Thyroid gland (tissue), 4 donors: ENCODE data around the gene FOXE3.

ENCODE experiments used
- POLR2A ChIP-seq, 2 donors: fragments of 450-650 bp; IDR thresholded peaks; one replicate each; pipeline ENCODE4 v1.6.1; 2017; ENCODE audit warnings: antibody characterized with exemption in 2 of 2, mild to moderate bottlenecking in 2 of 2, moderate library complexity in 1 of 2
- TF ChIP-seq, protein P1 (sequence below), 6 experiments: fragments of 200-600 bp in 3 of 6; fragments of 450-650 bp in 3 of 6; sonication (generic) in 3 of 6; IDR thresholded peaks; one replicate each; pipeline ENCODE4 v1.5.1; 2016 to 2019; ENCODE audit warnings: antibody characterized with exemption in 6 of 6, mild to moderate bottlenecking in 2 of 6, inconsistent platforms in 1 of 6, moderate library complexity in 1 of 6

DNA sequence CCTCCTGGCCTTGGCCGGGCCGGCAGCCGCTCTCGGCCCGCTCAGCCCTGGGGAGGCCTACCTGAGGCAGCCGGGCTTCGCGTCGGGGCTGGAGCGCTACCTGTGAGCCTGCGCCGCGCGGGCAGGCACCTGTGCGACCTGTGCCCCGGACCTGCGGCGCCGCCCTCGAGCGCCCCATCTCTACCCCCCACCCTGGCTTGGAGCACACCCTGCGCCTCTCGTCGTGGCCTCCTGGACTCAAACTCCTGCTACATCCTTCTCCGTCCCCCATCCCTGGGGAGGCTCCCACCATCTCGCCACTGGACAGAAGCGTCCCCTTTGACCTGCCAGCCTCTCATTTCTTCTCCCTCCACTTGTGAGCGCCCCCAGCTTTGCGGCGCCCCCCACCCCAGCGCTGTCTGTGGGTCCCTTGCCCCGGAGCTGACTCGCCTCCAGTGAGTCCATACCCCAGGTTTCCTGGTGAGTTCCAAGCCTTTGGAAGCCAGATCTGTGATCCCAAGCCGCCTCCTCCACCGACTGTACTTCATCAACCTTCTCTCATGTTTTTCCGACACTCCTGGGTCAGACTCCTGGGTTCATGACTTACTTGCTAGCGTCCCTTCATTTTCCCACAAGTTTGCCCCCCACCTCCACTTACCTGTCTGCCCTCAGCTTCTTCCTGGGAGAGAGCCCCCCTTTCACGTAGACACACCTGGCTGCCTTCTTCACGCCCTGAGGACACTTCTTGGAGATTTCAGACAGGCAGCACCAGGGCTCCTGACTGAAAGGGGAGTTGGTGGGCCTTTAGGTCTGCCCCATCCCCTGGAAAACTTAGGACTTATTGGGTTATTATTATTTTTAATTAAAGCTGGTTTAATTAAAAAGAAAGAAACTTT is 1.3 kb downstream of the FOXE3 start:
- no peak for TF ChIP-seq POLR2A (IDR thresholded peaks at IDR 0.05)
- TF ChIP-seq, protein P1, sequence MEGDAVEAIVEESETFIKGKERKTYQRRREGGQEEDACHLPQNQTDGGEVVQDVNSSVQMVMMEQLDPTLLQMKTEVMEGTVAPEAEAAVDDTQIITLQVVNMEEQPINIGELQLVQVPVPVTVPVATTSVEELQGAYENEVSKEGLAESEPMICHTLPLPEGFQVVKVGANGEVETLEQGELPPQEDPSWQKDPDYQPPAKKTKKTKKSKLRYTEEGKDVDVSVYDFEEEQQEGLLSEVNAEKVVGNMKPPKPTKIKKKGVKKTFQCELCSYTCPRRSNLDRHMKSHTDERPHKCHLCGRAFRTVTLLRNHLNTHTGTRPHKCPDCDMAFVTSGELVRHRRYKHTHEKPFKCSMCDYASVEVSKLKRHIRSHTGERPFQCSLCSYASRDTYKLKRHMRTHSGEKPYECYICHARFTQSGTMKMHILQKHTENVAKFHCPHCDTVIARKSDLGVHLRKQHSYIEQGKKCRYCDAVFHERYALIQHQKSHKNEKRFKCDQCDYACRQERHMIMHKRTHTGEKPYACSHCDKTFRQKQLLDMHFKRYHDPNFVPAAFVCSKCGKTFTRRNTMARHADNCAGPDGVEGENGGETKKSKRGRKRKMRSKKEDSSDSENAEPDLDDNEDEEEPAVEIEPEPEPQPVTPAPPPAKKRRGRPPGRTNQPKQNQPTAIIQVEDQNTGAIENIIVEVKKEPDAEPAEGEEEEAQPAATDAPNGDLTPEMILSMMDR (IDR thresholded peaks at IDR 0.05), result no peak
